ENCODE results near the gene ALPK3.

The ALPK3 gene

DNA sequence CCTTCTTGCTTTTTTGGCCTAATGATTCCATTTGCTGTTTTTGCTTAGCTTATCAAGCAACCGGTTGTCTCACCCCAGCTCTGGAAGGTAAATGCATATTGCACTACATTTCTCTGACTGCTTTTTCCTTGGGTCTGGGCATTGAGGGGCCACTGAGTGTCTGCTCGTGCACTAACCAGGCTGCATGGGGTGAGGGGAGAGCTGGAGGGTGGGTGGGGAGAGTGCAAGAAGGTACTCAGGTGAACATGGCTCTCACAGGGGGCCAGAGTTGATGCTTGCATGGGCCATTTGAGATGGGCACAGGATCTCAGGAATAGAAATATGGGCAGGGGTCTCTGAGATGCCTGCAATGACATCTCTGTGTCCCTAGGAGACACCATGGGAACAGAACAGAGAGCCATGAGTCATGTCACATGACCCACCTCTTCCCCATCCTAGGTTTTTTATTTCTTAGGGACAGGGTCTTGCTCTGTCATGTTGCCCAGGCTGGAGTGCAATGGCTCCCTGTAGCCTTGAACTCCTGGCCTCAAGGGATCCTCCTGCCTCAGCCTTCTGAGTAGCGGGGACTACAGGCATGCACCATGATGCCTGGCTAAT lies 6.2 kb downstream of the ALPK3 start:
- TF ChIP-seq EZH2 (IDR thresholded peaks at IDR 0.05) = no peak
- TF ChIP-seq FOXP2 (optimal IDR thresholded peaks at IDR 0.05; ENCODE audit: control extremely low read depth, extremely low read length, insufficient read depth) = no peak
- no peak for TF ChIP-seq POLR2AphosphoS5 (IDR thresholded peaks at IDR 0.05; ENCODE audit: borderline replicate concordance, low read depth, low read length)
- no peak overlapping the region for H3K9ac ChIP-seq (ENCODE audit: insufficient read length)
- DNase-seq (ENCODE audit: low read depth, low spot score) = no peak
- H3K4me3 ChIP-seq = no peak overlapping the region
- no peak overlapping the region for H3K27ac ChIP-seq
- no peaks in the 10 kb centered on the region for H3K9me3 ChIP-seq (ENCODE audit: low read depth, low read length)
- H3K36me3 ChIP-seq (ENCODE audit: insufficient read depth, low read length) = no peaks in the 10 kb centered on the region

GRCh38 chr15:84824260-84825007 lies 7.3 kb downstream of the ALPK3 start:
- TF ChIP-seq EZH2 (IDR thresholded peaks at IDR 0.05) (no peak), FOXP2 (optimal IDR thresholded peaks at IDR 0.05; ENCODE audit: control extremely low read depth, extremely low read length, insufficient read depth) (no peak), POLR2AphosphoS5 (IDR thresholded peaks at IDR 0.05; ENCODE audit: borderline replicate concordance, low read depth, low read length) (no peak)
- no peak for DNase-seq (ENCODE audit: low read depth, low spot score)

DNA sequence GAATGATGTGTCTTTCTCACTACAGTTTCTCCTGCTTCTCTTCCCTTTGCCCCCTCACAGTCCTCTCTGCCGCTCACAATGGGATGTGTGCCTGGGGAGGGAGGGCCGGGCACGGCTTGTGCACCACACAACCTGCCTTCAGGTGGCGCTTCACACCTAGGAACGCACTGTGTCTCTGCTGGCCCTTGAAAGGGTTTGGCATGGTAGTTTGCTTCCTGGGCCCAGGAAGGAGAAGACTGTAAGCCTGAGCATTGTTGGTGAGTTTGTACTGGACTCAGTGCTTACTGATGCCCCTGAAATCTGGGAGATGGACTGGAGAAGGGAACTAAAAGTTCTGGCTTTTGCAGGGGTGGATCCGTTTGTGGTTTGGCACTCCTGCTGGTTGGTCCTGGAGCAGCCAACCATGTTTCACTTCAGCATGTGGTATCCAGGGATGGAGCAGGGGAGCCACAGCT lies 9.2 kb downstream of the ALPK3 start:
- Histone ChIP-seq H3K36me3 (ENCODE audit: insufficient read depth, low read length) (no peaks in the 10 kb centered on the region), H3K4me3 (no peak overlapping the region), H3K9ac (ENCODE audit: insufficient read length) (no peak overlapping the region), H3K9me3 (ENCODE audit: low read depth, low read length) (no peaks in the 10 kb centered on the region), H3K27ac (no peak overlapping the region)
- DNase-seq (ENCODE audit: low read depth, low spot score) = no peak
- no peak for TF ChIP-seq POLR2AphosphoS5 (IDR thresholded peaks at IDR 0.05; ENCODE audit: borderline replicate concordance, low read depth, low read length)
- TF ChIP-seq FOXP2 (optimal IDR thresholded peaks at IDR 0.05; ENCODE audit: control extremely low read depth, extremely low read length, insufficient read depth) = no peak
- no peak for TF ChIP-seq EZH2 (IDR thresholded peaks at IDR 0.05)

More at GRCh38 chr15:84824260-84825007, 7.3 kb downstream of the ALPK3 start:
- no peak overlapping the region for H3K9ac ChIP-seq (ENCODE audit: insufficient read length)
- no peaks in the 10 kb centered on the region for H3K9me3 ChIP-seq (ENCODE audit: low read depth, low read length)
- H3K36me3 ChIP-seq (ENCODE audit: insufficient read depth, low read length) = no peaks in the 10 kb centered on the region
- no peak overlapping the region for H3K27ac ChIP-seq
- no peak overlapping the region for H3K4me3 ChIP-seq

- Histone ChIP-seq H3K9ac (ENCODE audit: insufficient read length) (no peak overlapping the region), H3K27ac (no peak overlapping the region), H3K9me3 (ENCODE audit: low read depth, low read length) (no peaks in the 10 kb centered on the region), H3K36me3 (ENCODE audit: insufficient read depth, low read length) (no peaks in the 10 kb centered on the region), H3K4me3 (no peak overlapping the region)
- no peak for DNase-seq (ENCODE audit: low read depth, low spot score)
- no peak for TF ChIP-seq EZH2 (IDR thresholded peaks at IDR 0.05)
- no peak for TF ChIP-seq FOXP2 (optimal IDR thresholded peaks at IDR 0.05; ENCODE audit: control extremely low read depth, extremely low read length, insufficient read depth)
- TF ChIP-seq POLR2AphosphoS5 (IDR thresholded peaks at IDR 0.05; ENCODE audit: borderline replicate concordance, low read depth, low read length) = no peak
Observed at GRCh38 chr15:84827246-84827645, 10.1 kb downstream of the ALPK3 start.

DNA sequence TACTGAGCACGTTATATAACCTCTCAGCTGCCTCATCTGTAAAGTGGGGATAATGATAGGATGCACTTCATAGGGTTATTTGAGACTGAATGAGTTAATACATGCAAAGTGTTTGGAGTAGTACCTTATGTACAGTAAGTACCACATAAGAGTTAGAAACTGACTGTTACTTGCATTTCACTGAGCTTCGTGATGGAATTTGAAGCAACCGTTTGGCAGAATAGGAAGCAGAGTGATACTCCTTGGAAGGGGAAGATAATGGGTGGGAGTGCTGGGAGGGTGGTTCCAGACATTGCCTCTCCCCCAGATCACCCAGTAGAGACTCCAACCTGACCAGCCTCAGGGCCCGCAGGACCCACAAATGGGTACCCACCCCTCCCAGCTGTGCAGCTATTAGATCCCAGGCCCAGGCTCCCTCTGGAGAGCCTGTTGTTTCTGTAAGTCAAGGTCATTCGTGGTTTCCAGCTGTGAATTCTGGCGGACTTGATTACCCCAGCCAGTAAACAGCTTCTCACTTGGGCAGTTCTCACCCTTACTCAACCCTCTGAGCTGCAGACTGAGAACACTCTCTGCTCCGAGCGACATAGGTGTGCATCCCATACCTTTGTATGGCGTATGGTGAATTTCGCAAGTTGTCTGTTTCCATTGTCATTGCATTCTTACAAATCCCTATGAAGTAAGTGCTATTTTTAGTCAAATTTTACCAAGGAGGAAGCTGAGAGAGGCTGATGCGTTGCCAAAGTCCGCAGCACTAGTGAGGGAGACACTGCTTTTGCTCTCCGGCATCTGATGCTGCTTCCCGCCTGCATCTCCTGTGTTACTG lies 11.1 kb downstream of the ALPK3 start:
- no peak overlapping the region for H3K9ac ChIP-seq (ENCODE audit: insufficient read length)
- no peak for DNase-seq (ENCODE audit: low read depth, low spot score)
- H3K36me3 ChIP-seq (ENCODE audit: insufficient read depth, low read length) = no peaks in the 10 kb centered on the region
- H3K4me3 ChIP-seq = no peak overlapping the region
- no peak for TF ChIP-seq POLR2AphosphoS5 (IDR thresholded peaks at IDR 0.05; ENCODE audit: borderline replicate concordance, low read depth, low read length)
- TF ChIP-seq FOXP2 (optimal IDR thresholded peaks at IDR 0.05; ENCODE audit: control extremely low read depth, extremely low read length, insufficient read depth) = no peak
- TF ChIP-seq EZH2 (IDR thresholded peaks at IDR 0.05) = no peak
- H3K9me3 ChIP-seq (ENCODE audit: low read depth, low read length) = no peaks in the 10 kb centered on the region
- H3K27ac ChIP-seq = no peak overlapping the region

DNA sequence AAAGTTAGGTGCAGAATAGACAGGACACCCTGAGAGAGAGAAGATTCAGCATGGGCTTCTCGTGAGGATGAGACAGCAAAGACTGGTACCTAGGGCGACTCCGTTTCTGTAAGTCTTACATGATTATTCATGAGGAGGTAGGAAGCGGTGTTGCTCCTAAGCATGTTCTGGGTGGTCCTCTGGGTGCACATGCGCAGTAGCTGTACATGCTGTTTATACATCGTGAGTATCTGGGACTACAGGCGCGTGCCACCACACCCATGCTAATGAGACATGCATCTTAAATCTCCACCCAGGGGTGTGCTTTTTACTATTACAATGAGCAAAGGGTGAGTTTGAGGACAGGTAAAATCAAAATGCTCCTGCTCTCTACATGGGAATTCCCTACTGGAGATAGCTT lies 12.3 kb downstream of the ALPK3 start:
- Histone ChIP-seq H3K36me3 (ENCODE audit: insufficient read depth, low read length) (no peaks in the 10 kb centered on the region), H3K9ac (ENCODE audit: insufficient read length) (no peak overlapping the region), H3K9me3 (ENCODE audit: low read depth, low read length) (no peaks in the 10 kb centered on the region), H3K27ac (no peak overlapping the region), H3K4me3 (no peak overlapping the region)
- no peak for DNase-seq (ENCODE audit: low read depth, low spot score)
- TF ChIP-seq POLR2AphosphoS5 (IDR thresholded peaks at IDR 0.05; ENCODE audit: borderline replicate concordance, low read depth, low read length) (no peak), EZH2 (IDR thresholded peaks at IDR 0.05) (no peak), FOXP2 (optimal IDR thresholded peaks at IDR 0.05; ENCODE audit: control extremely low read depth, extremely low read length, insufficient read depth) (no peak)

DNA sequence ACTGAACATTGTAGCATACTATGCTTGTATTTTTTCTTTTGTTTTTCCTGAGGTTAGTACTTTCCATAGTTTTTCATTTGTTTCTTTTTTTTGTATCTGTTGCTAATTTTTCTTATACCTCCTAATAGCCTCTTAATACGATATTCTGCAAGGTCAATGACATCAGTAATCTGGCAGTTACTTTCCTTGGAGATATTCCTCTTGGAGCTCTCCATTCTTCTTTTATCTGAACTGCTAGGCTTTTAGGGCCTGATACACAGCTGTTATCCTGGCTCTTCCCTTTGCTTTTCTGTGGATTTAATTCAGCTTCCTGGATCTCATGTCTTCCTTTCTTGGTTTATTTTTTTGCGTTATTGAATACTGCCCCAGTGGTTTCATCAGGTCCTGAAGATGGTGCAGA lies 12.9 kb downstream of the ALPK3 start:
- no peaks in the 10 kb centered on the region for H3K9me3 ChIP-seq (ENCODE audit: low read depth, low read length)
- H3K36me3 ChIP-seq (ENCODE audit: insufficient read depth, low read length) = no peaks in the 10 kb centered on the region
- no peak for DNase-seq (ENCODE audit: low read depth, low spot score)
- H3K27ac ChIP-seq = no peak overlapping the region
- no peak overlapping the region for H3K9ac ChIP-seq (ENCODE audit: insufficient read length)
- no peak overlapping the region for H3K4me3 ChIP-seq
- TF ChIP-seq POLR2AphosphoS5 (IDR thresholded peaks at IDR 0.05; ENCODE audit: borderline replicate concordance, low read depth, low read length) = no peak
- TF ChIP-seq FOXP2 (optimal IDR thresholded peaks at IDR 0.05; ENCODE audit: control extremely low read depth, extremely low read length, insufficient read depth) = no peak
- TF ChIP-seq EZH2 (IDR thresholded peaks at IDR 0.05) = no peak

DNA sequence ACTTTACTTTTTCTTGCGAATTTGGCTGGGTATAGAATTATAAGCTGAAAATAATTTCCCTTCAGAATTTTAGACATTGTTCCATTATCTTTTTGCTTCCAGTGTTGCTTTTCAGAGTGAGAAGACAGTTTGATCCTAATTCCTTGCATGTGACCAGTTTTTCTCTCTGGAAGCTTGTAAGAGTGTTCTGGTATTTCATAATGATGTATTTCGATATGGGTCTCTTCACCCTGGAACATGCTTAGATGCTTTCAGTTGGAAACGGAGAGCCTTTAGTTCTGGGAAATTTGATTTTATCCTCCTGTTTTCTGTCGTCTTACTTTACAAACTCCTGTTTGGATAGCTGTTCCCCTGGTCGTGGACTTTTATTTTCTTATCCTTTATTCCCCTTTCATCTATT lies 13.9 kb downstream of the ALPK3 start:
- no peak for DNase-seq (ENCODE audit: low read depth, low spot score)
- Histone ChIP-seq H3K4me3 (no peak overlapping the region), H3K9me3 (ENCODE audit: low read depth, low read length) (no peaks in the 10 kb centered on the region), H3K9ac (ENCODE audit: insufficient read length) (no peak overlapping the region), H3K27ac (no peak overlapping the region), H3K36me3 (ENCODE audit: insufficient read depth, low read length) (no peaks in the 10 kb centered on the region)
- TF ChIP-seq EZH2 (IDR thresholded peaks at IDR 0.05) (no peak), POLR2AphosphoS5 (IDR thresholded peaks at IDR 0.05; ENCODE audit: borderline replicate concordance, low read depth, low read length) (no peak), FOXP2 (optimal IDR thresholded peaks at IDR 0.05; ENCODE audit: control extremely low read depth, extremely low read length, insufficient read depth) (no peak)
